ENCODE measurements around the gene CCDC197.

GRCh38 chr14:94019329-94019728 lies 22.2 kb downstream of the CCDC197 start:
- TF ChIP-seq CTCF (IDR thresholded peaks at IDR 0.05) = no peak
- TF ChIP-seq EZH2phosphoT487 (IDR thresholded peaks at IDR 0.05) = no peak

Data from neural progenitor cell (in vitro differentiated cells).